ENCODE results near the gene DENND10.
A peak's percentile ranks its signal among the peaks of the same experiment; 100 is the strongest.
"Not testable (repeated sequence)": the region's sequence is repeated elsewhere in the genome, so short reads cannot be mapped to it uniquely, and the experiment has no call there.

The DENND10 gene

GRCh38 chr10:119096641-119097415, 7.1 kb upstream of the DENND10 start:
- peak overlapping the region; percentile 35 for H3K27ac ChIP-seq
- not testable (repeated sequence) for DNase-seq (ENCODE audit: low read depth, low spot score)

- no peak for DNase-seq (ENCODE audit: low read depth, low spot score)
Observed at GRCh38 chr10:119098576-119098975, 5.3 kb upstream of the DENND10 start.

DNA sequence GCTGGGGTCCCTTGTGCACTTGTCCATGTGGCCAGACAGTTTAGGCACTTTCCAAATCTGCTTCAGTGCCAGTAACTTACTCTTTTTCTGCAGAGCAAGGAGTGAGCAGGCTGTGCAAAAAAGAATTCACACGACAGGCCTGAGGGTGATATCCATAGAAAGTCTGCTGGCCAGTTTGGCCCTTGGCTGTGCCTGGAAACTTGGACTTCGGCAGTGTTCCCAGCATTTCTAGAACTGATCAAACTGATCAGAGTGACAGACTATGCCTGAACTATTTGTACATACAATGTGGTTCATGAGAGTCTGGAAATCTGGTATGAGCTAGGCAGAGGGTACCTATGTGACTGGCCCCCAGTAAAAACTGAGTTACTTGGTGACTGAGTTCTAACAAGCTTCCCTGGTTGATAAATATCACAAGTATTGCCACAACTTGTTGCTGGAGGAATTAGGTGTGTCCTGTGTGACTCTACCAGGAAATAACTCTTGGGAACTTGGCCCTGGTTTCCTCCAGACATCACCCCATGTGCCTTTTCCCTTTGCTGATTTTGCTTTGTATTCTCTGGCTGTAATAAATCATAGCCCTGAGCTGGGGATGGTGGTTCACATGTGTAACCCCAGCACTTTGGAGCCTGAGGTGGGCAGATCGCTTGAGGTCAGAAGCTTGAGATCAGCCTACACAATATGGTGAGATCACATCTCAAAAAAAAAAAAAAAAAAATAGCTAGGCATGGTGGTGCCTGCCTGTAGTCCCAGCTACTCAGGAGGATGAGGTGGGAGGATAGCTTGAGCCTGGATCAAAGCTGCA, 3.3 kb upstream of the DENND10 start:
- H3K27ac ChIP-seq, result peak overlapping the region; percentile 95
- peak; percentile 93 for DNase-seq (ENCODE audit: low read depth, low spot score)

More at GRCh38 chr10:119098576-119098975, 5.3 kb upstream of the DENND10 start:
- H3K27ac ChIP-seq, result no peak overlapping the region

GRCh38 chr10:119101366-119102098, 2.4 kb upstream of the DENND10 start:
- peak overlapping the region; percentile 95 for H3K27ac ChIP-seq
- no peak for DNase-seq (ENCODE audit: low read depth, low spot score)

DNA sequence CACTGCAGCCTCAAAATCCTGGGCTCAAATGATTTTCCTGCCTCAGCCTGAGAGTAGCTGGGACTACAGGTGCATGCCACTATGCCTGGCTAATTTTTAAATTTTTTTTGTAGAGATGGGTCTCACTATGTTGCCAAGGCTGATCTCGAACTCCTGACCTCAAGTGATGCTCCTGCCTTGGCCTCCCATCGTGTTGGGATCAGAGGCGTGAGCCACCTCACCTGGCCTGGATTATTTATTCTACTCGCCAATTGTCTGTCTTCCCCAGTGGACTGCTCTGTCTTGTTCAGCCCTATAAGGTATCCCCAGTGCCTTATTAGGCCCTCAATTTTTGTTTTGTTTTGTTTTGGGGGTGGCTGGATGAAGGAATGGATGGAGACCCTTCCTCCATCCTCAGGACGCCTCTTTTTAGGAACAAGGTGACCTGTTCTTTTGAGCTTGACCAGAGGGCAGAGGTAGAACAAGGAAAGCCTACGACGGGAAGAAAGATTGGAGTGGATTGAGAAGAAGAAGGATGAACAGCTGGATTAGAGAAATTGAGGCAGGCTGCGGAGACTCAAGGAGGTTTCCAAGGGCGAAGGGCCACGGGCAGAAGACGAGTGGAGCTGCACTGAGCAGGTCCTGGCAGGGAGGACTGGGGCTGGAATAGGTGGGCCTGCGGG, 541 bp upstream of the DENND10 start:
- H3K27ac ChIP-seq, result no peak overlapping the region
- no peak for DNase-seq (ENCODE audit: low read depth, low spot score)

- peak overlapping the region; percentile 56 for H3K27ac ChIP-seq
- no peak for DNase-seq (ENCODE audit: low read depth, low spot score)
Observed at GRCh38 chr10:119104654-119105015, 722 bp downstream of the DENND10 start.

DNA sequence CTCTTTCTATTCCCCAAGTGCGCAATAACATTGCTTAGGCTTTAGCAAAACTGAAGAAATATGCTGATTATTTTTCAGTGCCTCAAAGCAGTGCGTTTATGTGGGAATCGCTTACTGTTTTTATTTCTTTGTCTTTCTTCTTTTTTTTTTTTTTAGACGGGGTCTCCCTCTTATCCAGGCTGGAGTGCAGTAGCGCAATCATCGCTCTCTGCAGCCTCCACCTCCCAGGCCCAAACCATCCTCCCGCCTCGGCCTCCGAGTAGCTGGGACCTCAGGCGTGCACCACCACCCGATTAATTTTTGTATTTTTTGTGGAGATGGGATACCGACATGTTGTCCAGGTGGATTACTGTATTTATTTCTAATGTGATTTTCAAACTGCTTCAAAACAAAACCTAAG, 1.2 kb downstream of the DENND10 start:
- DNase-seq (ENCODE audit: low read depth, low spot score), result no peak

GRCh38 chr10:119105899-119106298, 2.0 kb downstream of the DENND10 start:
- H3K27ac ChIP-seq; DNase-seq (ENCODE audit: low read depth, low spot score): not testable (repeated sequence)

More for the DNA sequence above, 1.2 kb downstream of the DENND10 start:
- H3K27ac ChIP-seq, result no peak overlapping the region

GRCh38 chr10:119107106-119107505, 3.2 kb downstream of the DENND10 start:
- H3K27ac ChIP-seq; DNase-seq (ENCODE audit: low read depth, low spot score): not testable (repeated sequence)

GRCh38 chr10:119107771-119108170, 3.9 kb downstream of the DENND10 start:
- H3K27ac ChIP-seq; DNase-seq (ENCODE audit: low read depth, low spot score): not testable (repeated sequence)

GRCh38 chr10:119112056-119112455, 8.1 kb downstream of the DENND10 start:
- no peak for DNase-seq (ENCODE audit: low read depth, low spot score)
- H3K27ac ChIP-seq, result no peak overlapping the region

DNA sequence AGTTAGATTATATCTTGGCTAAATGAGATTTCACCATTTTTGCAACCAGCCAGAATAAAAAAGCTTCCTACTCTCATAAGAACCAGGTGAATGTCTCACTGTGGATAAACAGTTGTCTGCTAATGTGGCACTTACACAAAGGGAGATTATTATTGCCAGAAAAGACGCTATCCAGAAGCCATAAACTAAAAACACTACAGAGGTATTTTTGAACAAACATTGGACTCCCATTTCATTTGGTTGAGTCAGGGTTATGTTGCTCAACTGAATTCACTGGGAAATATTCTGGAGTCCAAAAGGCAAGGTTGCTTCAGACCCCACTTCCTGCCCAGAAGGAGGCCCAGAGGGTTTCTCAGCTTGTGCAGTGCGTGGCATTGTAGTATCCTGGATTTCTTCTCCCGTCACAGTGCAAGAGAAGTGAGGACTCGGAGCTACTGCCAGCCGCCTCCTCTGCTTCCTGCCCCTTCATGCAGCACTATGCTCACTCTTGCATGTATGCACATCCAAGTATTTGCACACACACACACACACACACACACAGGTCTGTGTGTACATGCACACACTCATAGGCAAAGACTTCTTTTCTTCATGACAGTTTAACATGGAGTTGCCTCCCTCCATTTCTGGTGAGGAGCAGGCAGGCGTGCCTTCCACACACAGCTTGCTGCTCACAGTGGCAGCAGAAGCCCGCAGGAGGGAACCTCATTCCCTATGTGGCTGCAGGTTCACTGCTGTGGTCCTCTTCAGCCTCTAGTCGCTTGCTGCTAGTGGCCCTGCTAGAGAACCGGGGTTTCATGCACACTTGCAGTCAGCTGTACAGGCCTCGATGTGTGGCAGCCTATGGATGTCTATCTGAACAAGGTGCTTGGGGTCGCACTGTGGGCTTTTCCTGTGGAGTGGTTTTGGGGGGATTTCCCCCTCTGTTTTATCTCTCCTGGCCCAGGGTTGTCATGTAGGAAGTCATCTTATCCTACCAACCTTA, 10.1 kb downstream of the DENND10 start:
- DNase-seq (ENCODE audit: low read depth, low spot score), result no peak
- peak overlapping the region; percentile 55 for H3K27ac ChIP-seq

GRCh38 chr10:119115926-119116325, 12.0 kb downstream of the DENND10 start:
- no peak for DNase-seq (ENCODE audit: low read depth, low spot score)
- no peak overlapping the region for H3K27ac ChIP-seq

GRCh38 chr10:119116326-119116951, 12.5 kb downstream of the DENND10 start:
- H3K27ac ChIP-seq, result no peak overlapping the region
- no peak for DNase-seq (ENCODE audit: low read depth, low spot score)

DNA sequence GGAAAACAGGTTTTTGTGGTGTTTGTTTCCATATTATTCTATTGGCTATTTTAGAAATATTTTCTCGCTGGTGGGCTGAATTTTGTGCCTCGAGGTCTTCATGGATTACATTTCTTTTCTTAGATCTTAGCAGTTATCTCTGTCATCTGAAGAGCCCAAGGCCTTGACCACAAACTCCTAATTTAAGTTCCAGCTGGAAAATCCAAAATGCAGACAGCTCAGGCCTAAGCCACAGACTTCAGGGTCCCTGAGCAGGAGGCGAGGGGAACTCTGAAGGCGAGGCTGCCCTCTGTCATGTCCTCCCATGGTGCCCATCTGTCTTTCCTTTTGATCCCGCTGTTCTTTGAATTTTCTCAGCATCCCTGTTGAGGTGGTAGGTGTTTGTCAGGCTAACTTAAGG, 14.3 kb downstream of the DENND10 start:
- no peak for DNase-seq (ENCODE audit: low read depth, low spot score)
- H3K27ac ChIP-seq, result no peak overlapping the region

GRCh38 chr10:119119400-119119799, 15.5 kb downstream of the DENND10 start:
- DNase-seq (ENCODE audit: low read depth, low spot score), result no peak
- no peak overlapping the region for H3K27ac ChIP-seq

- DNase-seq (ENCODE audit: low read depth, low spot score), result no peak
Observed at GRCh38 chr10:119120413-119120867, 16.5 kb downstream of the DENND10 start.

DNA sequence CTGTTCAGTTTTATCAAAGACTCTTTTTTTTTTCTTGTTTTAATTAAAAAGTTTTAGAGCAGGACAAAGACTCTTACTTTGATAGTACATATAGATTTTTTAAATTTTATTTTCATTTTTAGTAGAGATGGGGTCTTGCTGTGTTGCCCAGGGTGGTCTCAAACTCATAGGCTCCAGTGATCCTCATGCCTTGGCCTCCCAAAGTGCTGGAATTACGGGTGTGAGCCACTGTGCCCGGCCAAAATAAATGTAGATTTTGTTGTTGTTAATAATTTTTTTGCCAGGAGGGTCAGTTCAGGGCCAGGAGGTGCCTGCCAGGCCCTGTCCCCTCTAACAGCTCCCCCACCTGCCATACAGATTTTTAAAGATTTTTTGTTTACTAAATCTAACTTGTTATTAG, 17.0 kb downstream of the DENND10 start:
- DNase-seq (ENCODE audit: low read depth, low spot score), result no peak
- H3K27ac ChIP-seq, result no peak overlapping the region

More at GRCh38 chr10:119120413-119120867, 16.5 kb downstream of the DENND10 start:
- no peak overlapping the region for H3K27ac ChIP-seq
